RKO (cell line): ENCODE results near the gene UBE2E2.

Experiments used
- DNase-seq: peaks from one replicate; pipeline ENCODE4 v3.0.0-alpha.2; 2016; ENCODE audit warnings: low spot score

UBE2E2 gene

GRCh38 chr3:23240171-23240785 lies 37.2 kb downstream of the UBE2E2 start:
- no peak for DNase-seq

DNA sequence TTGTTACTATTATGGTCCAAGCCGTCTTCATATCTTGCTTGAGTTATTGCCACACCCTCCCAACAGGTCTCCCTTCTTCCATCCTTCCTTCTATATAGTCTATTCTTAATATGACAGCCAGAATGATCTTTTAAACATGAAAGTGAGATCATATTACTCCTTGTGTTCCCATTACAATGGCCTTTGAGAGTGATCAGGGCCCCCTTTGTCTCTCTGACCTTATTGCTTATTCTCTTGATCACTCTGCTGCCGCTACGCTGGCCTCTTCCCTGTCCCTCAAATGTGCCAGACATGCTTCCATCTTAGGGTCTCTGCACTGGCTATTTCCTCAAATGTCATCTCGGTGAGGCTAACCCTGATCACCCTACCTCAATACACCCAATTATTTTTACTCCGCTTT lies 38.1 kb downstream of the UBE2E2 start:
- DNase-seq: no peak

DNA sequence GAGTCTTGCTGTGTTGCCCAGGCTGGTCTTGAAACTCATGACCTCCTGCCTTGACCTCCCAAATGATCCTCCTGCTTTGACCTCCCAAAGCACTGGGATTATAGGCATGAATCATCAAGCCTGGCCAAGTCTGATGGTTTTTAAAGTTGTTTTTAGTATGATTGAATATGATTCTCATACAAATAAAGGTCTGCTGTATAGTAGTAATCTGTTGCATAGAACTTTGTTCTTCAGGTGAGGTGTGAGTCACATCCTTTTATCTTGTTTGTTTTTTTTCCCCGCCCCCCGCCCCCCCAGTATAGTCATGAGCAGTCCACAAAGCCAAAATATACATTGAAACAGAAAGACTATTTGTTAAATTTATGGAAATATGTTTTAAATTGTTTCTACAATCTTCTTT lies 39.0 kb downstream of the UBE2E2 start:
- no peak for DNase-seq

- DNase-seq: no peak
These were observed 41.4 kb downstream of the UBE2E2 start for GRCh38 chr3:23244324-23245041.

- no peak for DNase-seq
These were observed 43.5 kb downstream of the UBE2E2 start for GRCh38 chr3:23246651-23247050.

GRCh38 chr3:23248594-23249131 lies 45.5 kb downstream of the UBE2E2 start:
- DNase-seq: no peak

DNA sequence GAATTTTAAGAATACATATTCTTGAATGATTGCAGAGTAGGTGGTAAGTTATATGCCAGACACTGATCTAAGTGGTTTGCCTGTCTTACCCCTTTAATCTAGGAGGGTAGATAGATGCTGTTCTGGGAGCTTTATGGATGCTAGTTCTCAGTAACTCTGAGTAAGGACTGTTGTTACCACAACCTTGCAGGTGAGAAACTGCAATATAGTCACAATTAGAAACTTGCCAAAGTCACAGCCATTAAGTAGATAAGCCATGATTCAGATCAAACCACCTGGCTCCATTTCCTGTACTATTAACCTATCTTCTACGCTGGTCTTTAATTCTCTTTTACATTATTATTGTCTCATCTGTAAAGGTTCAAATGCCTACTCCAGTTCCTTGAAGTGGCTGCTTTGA lies 46.8 kb downstream of the UBE2E2 start:
- no peak for DNase-seq

DNA sequence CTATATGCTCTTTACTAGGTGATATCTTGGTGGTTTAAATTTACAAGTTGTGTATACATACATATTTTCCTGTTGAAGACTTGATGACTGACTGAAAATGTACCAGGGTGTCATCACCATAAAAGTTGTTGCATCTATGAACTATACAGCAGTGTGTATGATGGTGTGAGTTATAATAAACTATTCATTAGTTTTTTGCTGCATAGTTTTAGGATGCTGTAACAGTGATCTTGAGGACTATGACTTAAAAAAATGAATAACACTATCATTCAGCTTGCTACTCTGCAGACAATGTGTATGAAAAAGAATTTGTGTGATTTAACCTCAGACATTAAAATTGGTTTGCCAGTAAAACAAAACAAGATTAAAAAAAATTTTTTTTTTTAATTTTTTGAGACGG lies 49.0 kb downstream of the UBE2E2 start:
- no peak for DNase-seq

DNA sequence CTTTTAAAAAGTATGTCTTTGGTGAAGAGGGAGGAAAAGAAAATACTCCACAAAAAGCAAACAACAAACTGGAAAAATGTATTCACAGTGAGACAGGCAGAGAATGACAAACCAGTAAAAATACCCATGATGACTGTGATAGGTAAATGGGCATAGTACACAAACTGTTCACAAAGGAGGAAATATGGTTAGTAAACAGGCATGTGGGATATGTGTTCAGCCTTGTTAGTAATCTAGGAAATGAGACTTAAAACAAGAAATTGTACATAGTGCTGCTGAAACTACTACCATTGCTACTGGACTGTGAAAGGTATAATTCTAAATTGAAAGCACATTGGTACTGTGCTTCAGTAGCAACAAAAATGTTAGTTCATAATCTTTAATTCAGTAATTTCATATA lies 50.1 kb downstream of the UBE2E2 start:
- DNase-seq: no peak

DNA sequence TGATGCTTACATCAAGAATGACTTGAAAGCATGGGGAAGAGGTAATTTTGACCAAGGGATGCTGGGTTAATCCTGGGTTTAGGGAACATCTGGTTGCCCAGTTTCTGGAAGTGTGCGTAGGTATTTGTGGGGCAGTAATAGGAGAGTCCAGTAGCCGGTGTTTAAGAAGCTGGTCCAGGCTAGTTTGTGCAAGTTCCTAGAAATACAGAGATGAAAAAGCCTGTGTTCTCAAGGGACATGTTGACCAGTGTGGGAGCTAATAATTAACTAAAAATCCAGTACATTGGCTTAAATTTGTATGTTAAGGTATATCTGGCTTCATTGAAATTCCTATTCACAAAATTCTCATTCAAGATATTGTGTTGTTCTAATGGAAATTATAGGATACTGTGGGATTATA lies 51.2 kb downstream of the UBE2E2 start:
- no peak for DNase-seq

GRCh38 chr3:23254835-23255234 lies 51.7 kb downstream of the UBE2E2 start:
- no peak for DNase-seq

GRCh38 chr3:23256741-23257435 lies 53.8 kb downstream of the UBE2E2 start:
- no peak for DNase-seq

DNA sequence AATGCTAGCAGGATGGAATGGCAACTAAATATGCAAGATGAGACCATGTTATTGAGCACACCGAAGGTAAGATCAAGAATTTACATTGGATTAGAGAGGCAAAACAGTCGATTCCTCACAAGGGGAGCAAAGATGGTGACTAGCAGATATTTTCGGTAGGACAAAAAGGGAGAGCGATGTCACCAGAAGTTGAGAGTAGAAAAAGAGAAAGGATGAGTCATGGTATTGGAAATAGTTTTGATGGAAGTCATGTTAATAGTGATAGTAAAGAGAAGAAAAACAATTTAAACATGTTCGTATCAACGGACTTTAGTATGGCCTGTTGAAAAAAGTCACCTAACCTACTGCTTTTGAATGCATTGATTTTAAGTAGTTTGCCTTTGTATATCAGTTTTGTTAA lies 55.0 kb downstream of the UBE2E2 start:
- no peak for DNase-seq

DNA sequence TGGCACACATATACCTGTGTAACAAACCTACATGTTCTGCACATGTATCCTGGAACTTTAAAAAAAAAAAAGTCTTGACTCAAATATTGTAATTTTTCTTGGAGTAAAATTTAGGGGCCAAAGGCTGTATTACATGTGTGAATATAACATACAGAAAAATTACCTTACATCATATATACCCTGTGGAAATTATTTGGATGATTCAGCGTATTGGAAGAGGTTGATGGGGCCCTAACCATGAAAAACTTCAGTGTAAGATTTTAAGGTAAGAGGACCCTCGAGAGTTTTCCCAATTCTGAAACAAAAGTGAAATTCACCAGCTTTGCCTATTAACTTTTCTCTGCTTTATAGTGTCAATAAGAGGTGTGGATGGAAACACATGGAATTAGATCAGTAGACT lies 56.4 kb downstream of the UBE2E2 start:
- DNase-seq: no peak

- DNase-seq: no peak
These were observed 59.6 kb downstream of the UBE2E2 start for GRCh38 chr3:23262766-23263165.

DNA sequence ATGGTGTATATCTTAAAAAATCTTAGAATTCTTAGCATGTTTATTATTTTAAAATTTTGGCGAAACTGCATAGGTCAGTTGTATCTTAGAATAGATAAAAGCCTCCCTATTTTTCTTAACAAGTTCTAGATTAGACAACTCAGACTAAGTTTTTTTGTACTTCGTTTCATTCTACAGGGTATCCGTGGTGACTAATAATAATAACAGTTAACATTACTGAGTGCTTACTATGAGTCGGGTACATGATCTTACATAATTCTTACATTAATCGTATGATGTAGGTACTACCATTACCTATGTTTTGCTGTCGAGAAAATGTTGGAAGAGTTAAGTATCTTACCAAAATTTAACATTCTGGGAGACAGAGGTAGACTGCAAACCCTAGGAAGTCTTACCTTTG lies 60.7 kb downstream of the UBE2E2 start:
- peak; percentile 4 for DNase-seq

- no peak for DNase-seq
These were observed 61.3 kb downstream of the UBE2E2 start for GRCh38 chr3:23264413-23264812.

GRCh38 chr3:23270423-23270822 lies 67.3 kb downstream of the UBE2E2 start:
- no peak for DNase-seq

DNA sequence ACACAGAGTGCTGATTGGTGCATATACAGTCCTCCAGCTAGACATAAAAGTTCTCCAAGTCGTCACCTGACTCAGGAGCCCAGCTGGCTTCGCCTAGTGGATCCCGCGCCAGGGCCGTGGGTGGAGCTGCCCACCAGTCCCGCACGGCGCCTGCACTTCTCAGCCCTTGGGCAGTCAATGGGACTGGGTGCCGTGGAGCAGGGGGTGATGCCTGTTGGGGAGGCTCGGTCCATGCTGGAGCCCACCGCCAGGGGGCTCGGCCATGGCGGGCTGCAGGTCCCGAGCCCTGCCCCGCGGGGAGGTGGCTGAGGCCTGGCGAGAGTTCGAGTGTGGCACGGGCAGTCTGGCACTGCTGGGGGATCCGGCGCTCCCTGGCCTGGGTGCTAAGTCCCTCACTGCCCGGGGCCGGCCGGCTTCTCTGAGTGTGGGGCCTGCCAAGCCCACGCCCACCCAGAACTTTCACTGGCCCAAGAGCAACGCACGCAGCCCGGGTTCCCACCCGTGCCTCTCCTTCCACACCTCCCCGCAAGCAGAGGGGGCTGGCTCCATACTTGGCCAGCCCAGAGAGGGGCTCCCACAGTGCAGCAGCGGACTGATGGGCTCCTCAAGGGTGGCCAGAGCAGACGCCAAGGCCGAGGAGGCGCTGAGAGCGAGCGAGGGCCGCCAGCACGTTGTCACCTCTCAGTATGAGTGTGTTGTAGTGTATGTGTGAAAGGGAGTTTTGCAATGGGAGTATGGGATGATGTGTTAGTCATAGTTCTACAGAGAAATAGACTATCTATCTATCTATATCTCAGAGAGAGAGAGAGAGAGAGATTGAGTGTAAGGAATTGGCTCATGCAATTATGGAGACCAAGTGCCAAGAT lies 69.0 kb downstream of the UBE2E2 start:
- no peak for DNase-seq

GRCh38 chr3:23272820-23273219 lies 69.7 kb downstream of the UBE2E2 start:
- no peak for DNase-seq

DNA sequence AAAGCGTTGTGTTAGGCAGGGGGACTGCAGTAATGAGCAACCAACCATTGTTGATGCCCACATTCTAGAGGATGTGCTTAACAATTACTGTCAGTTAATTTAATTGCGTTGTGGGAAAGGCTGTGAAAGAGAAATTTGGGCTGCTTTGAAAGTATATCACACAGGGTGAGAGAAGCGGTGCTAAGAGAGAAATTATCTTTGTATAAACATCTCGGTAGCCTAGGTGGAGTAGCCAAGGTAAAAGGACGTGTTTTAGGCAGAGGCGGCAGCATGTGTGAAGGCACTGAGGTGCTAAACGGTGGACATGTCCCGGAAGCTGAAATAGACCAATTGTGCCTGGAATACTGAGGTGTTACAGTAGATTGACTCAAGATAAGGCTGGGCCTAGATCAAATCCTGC lies 71.9 kb downstream of the UBE2E2 start:
- no peak for DNase-seq

DNA sequence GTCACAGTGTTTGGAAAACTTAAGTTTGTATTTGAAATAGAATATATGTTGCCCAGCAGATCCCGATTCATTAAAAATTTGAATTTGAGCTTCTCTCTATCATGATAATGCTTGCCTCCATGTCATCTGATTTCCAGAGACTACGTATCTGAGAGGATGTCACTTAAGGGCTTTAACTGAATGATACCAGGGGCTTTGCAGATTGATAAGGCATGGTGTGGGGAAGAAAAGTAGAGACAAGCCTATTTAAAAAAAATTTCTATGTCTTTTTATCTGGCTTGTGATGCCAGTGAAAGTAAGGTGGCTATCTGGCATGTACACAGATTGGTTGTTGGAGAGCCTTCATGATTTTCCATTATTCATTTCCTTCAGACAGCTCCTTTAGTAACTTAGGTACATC lies 72.7 kb downstream of the UBE2E2 start:
- DNase-seq: no peak
